ENCODE measurements around the gene ABLIM2. TPM values are rescaled to one million over a fixed set of nuclear protein-coding genes. Genes with fewer than 3 reads are reported as not detected.

The ABLIM2 gene
- total RNA-seq, 1 donor from 2014 or later: 5.2 TPM

- ATAC-seq (no peak), DNase-seq (no peak)
- intact Hi-C loops (cut with DNase I): no loop called here
- no peaks in the 10 kb centered on the region for H3K36me3 ChIP-seq
- H3K27me3 ChIP-seq (ENCODE audit: low read depth): no peaks in the 10 kb centered on the region
- no peaks in the 10 kb centered on the region for H3K9me3 ChIP-seq
- no peak overlapping the region for H3K27ac ChIP-seq
- no peaks in the 10 kb centered on the region for H3K4me1 ChIP-seq
- no peak overlapping the region for H3K4me3 ChIP-seq
- TF ChIP-seq CTCF (IDR thresholded peaks at IDR 0.05): no peak
Observed at GRCh38 chr4:8082517-8083055, 76.0 kb downstream of the ABLIM2 start.

- intact Hi-C loops (cut with DNase I): no loop called here
- no peaks in the 10 kb centered on the region for H3K4me1 ChIP-seq
- DNase-seq: peak; percentile 28
- H3K9me3 ChIP-seq: no peaks in the 10 kb centered on the region
- H3K36me3 ChIP-seq: no peaks in the 10 kb centered on the region
- no peak for ATAC-seq
- H3K4me3 ChIP-seq: no peak overlapping the region
- H3K27me3 ChIP-seq (ENCODE audit: low read depth): no peaks in the 10 kb centered on the region
- no peak overlapping the region for H3K27ac ChIP-seq
- no peak for TF ChIP-seq CTCF (IDR thresholded peaks at IDR 0.05)
Observed at GRCh38 chr4:8081621-8082516, 76.7 kb downstream of the ABLIM2 start.

GRCh38 chr4:8081171-8081570 lies 77.4 kb downstream of the ABLIM2 start:
- Histone ChIP-seq H3K27me3 (ENCODE audit: low read depth) (no peaks in the 10 kb centered on the region), H3K4me1 (no peaks in the 10 kb centered on the region), H3K36me3 (no peaks in the 10 kb centered on the region), H3K9me3 (no peaks in the 10 kb centered on the region), H3K4me3 (no peak overlapping the region), H3K27ac (no peak overlapping the region)
- DNase-seq (peak; percentile 36), ATAC-seq (no peak)
- TF ChIP-seq CTCF (IDR thresholded peaks at IDR 0.05): no peak
- intact Hi-C loops (cut with DNase I): no loop called here

- no peaks in the 10 kb centered on the region for H3K36me3 ChIP-seq
Observed at GRCh38 chr4:8080754-8081065, 77.9 kb downstream of the ABLIM2 start.

More at GRCh38 chr4:8080754-8081065, 77.9 kb downstream of the ABLIM2 start:
- ATAC-seq (no peak), DNase-seq (peak; percentile 24)
- no peak overlapping the region for H3K27ac ChIP-seq
- H3K4me3 ChIP-seq: no peak overlapping the region
- no peaks in the 10 kb centered on the region for H3K9me3 ChIP-seq
- H3K27me3 ChIP-seq (ENCODE audit: low read depth): no peaks in the 10 kb centered on the region
- intact Hi-C loops (cut with DNase I): no loop called here
- TF ChIP-seq CTCF (IDR thresholded peaks at IDR 0.05): no peak
- no peaks in the 10 kb centered on the region for H3K4me1 ChIP-seq

Measured in lower lobe of right lung (tissue), 2 donors.